Kasumi-1 (cell line): ENCODE results near the gene THRB.

Source experiments
- DNase-seq, 2 experiments: peaks; one replicate each; lab custom pipeline; 2025; lab: John Stamatoyannopoulos, UW

THRB gene

DNA sequence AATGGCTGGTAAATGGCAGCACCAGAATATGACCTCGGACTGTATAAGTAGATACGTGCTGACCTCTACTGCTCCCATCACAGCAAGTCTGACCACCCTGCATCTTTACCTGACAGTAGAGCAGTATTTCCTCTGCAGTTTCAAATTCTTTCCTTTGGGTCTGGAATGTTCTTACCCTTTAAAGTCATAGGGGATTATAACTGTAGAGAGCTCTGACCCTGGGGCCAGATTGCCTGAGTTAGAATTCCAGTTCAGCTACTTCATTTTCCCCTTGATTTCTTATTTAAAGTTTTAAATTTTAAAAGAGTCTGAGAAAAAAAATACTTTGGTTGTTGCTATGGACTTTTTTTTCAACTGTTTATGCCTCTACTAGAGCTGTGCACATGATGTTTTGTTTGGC, 311.9 kb downstream of the THRB start:
- DNase-seq, result no peak

DNA sequence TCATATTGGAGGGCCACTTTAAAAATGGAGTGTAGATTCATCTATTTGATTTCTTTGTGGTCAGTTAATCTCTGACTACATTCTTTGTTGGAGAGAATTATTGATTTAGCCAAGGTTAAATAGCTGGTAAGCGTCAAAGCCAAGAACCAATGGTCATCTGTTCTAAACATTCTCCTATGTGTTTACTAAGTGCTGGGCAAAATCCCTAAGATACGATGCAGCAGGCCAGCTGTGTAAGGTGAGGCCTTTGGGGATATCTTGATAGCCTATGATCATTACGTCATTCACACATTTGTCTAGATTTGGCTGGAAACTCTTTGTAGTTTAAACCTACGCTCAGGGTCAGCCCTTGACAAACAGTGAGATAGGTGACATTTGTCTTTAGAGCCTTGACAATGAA, 313.4 kb downstream of the THRB start:
- no peak for DNase-seq

DNA sequence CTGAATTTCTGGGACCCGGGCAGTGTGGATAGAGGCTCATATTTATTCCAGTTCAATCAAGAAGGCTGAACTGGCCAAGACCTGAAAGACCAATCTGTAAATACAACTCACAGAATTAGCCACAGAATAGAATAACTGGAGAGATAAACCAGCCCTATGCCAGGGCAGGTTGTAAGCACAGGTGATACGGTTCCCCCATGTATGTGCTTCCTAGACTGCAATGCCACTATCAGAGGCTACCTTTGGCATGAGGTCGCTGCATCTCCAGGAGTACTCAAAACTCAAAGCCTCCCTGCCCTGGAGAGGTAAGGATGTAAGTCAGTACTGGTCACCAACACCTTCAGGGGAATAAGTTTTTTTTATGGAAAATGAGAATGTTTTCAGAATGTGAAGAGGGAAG, 314.0 kb downstream of the THRB start:
- no peak for DNase-seq

DNA sequence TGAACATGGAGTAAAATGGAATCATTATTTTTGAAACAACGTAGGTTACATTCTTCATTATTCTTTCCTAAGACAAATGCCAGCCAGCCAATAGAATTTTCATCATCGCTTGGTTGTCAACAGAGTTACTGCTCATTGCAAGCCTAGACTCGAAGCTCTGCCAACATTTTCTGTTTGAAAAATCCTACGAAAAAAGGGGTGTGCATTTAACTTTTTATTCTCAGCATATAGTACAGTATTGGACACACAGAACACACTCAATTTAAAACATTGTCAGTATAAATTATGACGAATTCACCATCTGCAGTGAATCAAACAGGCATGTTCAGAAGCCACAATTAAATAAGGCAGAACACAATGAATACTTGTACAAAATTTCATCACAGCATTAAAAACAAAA, 317.4 kb downstream of the THRB start:
- DNase-seq, result no peak

DNA sequence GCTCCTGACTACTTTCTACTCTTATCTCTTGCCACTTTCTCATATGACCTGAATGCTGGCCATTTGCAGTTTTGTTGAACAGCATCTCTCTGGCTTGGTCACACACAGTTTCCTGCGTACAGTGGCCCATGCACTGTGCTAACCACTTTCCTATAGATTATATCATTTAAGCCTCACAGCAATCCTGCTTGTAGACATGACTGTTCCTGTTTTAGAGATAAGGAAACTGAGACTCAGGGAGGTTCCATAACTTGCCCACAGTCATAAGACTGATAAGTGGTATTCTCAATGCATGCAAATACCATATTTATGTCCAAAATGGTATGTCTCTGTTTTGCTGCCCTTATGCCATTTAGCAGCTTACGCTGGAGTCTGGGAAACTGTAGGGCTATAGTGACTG, 320.0 kb downstream of the THRB start:
- no peak for DNase-seq

DNA sequence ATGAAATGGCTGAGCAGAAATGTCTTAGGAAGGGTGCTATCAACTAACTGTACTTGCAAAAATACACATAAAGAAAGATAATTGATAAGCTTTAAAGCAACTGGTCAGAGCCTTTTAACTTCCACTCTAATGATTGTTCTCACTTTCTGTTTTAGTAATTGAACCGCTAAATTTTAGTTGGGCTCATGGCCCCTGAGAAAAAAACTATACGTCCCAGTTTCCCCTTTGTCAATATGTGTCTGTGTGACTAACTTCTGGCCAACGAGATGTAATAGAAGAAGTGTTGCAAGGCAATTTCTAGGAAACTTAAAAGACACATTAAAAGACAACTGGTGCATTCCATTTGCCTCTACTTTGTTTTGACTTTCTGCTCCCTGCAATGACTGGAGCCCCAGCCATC, 325.7 kb downstream of the THRB start:
- no peak for DNase-seq

DNA sequence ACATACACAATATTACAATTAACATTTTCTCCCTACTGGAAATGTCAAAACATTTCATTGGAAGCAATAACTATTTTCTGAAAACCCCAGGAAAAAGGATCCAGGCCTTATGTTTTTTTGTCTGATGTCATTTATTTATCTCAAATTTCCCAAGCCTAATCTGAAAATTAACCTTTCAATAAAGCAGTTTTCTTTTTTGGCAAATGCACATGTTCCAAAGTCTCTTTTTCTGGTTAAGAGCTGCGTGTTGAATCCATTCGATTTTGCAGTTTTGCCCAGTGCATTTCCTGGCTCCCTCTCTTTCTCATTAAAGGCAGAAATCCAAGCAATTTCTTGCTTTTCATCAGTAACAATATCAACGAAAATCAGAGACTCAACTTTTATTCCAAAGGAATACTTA, 327.2 kb downstream of the THRB start:
- DNase-seq, result no peak

DNA sequence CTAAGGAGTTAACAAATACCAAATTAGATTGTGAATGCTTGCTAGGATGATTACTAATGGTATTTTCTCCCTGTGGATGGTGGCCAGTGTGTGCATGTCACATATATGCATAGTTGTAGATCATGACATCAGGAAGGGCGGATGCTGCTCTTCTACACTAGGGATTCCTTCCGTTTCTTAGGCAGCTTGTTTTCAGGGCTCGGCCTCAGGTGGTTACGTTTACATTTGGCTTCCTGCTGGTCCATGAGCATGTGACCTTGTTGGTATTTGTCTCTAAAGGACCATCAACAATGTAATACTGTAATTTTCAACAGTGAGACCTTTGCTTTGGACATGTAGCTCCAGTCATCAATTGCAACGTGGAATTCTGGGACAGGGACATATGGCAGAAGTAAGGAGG, 328.1 kb downstream of the THRB start:
- no peak for DNase-seq

DNA sequence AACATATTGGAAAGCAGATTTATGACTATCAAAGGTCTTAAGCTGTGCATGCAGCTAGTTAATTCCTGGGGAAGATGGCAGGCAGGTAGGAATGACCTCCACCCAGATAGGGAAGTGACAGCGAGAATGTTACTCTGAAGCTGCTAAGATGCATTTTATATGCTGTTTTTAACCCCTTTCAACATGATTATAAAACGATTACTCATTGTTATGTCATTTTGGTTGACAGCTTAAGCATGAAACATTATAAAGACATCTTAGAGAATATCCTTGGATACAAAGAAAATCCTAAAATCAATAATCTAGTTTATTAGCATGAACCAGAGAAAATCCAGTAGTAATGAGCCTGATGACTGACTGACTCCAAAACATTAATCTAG, 329.1 kb downstream of the THRB start:
- no peak for DNase-seq

DNA sequence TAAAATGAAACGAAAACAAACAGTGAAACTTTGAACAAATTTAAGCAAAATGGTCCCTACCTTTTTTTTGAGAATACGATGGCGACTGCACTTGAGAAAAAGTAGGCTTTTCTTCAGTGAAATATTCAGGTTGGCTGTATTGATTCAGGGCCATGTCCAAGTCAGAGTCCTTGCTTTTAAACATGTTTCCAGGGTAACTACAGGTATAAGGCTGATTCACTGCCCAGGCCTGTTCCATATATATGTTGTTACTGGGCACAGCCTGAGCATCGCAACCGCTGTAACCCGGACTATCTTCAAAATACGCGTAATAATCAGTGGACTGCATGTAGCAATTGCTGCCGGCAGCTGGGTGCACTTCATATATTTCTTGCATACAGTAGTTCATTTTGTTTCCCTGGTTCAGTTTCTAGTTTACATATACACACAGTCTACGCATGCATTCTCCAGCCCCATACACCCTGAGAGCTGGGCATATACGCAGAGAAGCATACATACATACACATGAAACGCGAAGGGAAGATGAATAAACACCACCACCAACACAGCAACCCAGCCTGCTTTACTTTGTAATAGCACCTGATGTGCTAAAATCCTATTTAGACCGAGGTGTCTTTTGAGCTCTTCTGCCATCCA, 329.6 kb downstream of the THRB start:
- no peak for DNase-seq

DNA sequence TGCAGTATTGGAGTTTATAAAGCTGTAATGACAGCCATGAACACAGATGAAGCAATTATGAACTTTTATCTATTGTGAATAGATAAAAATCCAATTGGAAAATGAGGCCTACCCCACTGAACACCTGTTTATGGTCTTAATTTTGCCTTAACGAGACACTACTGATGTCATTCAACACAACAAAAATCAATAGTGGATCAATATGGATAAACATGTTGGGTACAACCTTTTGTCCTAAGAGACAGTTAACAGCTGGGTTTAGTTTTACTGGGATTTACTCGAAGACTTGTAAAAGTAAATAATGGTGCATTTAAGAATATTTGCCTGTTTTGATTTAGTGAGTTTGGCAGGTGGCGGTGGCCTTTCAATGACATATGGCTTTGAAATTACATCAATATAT, 331.7 kb downstream of the THRB start:
- DNase-seq, result no peak

DNA sequence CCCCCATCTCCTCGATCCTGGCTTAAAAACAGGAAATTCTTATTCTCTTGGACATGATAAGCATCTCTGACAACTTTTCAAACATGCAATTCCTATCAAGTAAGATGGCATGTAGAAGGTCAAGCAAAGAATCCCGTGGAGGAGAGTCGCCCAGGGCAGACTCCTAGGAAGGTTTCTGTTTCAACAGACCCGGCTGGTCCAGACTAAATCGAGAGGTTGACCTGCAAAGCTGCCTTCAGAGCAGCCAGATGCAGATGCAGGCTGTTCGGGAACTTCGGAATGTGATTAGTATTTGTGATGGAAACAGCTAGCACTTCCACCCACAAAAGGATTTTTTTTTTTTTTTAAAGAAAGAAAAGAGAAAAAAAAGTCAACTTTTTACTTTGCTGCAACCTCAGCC, 332.8 kb downstream of the THRB start:
- DNase-seq, result no peak

DNA sequence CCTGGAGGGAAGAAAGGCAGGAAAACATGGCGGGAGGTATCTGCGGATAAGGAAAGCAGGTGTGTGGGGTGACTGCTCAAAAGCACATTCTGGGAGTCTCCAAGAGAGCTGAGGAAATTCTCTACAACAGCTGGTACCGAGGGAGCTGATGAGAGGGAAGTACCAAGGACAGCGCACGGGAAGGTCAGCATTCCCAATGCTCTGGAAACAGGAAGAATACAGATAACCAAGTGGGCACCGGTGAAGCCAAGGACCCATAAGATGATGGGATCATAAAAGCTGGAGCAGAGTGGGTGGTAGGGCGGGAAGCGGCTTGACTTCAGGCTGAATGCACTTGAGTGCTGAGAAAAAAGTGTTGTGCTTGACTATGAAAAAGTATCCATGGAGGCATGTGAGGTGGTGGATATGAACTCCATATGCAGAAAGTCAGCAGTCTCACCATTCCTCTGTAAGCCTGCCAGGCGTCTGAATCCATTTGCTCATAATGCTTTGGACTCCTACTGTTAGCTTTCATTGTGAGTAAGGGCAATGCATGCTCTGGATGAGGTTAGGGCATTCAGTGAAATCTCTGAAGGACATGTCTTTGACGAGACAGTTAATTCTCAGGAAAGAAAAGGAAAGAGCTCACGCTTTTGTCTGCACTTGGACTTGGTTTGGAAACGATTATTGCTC, 334.1 kb downstream of the THRB start:
- DNase-seq, result no peak

DNA sequence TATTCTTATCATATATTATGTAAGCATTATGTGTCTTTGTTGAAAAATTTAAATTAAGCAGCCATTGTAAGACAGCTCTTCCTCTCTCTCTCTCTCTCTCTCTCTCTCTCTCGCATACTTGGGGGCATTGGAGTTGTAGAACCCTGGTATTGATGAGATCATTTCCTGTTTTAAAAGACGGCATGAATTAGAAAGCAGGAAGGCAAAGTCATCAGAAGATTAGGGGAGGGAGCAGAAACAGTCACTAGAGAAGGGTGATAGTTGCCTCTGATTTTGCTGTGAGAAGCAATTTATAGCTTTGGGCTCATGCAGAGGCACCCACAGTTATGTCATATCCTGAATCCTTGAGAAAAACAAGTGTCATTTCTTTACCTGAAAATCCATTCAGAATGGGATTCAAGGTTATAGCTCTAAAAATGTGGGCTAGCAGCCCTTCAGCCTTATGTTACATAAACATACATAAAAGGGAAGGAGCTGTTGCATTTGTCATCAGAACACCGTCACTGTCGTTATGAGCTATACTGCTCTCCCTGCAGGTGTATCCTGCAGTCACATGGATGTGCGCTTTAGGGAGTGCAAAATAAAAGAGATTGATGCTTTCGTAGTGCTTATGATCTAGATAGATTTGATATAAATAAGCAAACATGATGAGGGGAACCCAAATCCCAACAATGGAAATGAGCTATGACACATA, 335.7 kb downstream of the THRB start:
- DNase-seq, result no peak

DNA sequence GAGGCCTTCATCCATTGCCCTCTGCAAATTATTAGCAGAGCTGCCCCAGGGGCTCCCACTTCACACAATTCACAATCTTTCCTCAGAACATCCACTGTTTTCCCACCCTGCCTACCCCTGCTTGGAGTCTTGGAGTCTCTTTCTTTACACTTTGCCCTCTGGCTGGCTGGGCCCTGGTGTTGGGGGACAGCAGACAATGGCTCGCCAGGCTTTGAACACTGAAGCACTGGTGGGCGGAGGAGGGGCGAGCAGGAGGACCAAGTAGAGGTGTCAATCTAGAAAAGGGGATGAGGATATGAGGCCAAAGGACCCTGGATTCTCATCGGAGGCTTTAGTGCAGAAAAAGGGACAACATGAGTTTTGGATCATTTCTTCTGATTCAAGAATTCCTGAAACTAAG, 337.5 kb downstream of the THRB start:
- DNase-seq, result no peak

DNA sequence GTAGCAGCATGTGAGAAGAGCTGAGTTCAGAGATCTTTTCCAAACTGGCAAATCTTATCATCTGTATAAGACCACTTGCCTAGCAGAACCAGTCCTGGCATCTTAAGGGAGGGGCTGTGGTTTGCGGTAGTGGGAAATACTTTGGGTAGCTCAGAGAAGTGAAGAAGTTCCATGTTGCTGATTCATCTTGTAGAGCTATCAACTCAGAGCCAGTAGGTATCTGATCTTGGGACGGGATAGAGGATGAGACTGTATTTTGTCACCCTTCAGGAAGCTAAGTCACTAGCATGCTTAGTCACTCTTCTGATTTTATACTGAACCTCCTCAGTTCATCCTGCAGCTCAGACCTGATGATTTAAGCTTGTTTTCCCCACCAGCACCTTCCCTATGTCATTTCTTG, 338.2 kb downstream of the THRB start:
- DNase-seq, result no peak

DNA sequence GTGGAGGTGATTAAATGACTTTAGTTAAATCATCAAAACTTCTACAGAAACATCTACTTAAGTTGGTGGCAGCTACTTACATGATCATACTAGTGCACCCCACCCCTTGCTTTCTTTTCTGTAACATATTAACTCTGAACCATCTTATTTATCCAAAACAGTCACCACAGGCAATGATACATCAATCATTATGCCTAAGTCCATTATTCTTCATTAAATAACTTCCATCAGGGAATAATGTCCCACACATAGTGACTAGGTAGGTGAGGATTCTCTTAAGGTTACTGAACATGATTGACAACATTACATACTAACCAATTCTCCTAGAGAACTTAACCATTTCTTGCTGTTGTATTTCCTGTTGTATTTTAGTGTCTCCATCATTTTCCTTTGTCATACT, 339.4 kb downstream of the THRB start:
- DNase-seq, result no peak

DNA sequence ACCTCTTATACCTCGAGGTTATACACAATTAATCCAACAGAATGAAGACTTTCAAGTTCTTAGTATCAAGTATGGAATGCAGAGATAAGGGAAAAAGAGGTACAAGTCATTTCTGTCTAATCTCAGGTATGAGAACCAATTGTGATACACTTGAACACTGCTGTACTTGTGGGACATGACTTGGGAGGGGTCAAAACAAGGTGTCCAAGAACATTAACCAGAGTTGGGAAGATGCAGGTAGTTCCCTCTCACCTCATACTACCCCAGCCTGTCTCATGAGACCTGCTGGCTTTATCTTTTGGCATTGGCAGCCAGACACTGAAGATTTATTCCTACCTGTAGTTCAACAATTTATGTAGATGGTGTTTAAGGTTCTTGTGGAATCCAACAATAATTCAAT, 339.9 kb downstream of the THRB start:
- DNase-seq, result no peak

DNA sequence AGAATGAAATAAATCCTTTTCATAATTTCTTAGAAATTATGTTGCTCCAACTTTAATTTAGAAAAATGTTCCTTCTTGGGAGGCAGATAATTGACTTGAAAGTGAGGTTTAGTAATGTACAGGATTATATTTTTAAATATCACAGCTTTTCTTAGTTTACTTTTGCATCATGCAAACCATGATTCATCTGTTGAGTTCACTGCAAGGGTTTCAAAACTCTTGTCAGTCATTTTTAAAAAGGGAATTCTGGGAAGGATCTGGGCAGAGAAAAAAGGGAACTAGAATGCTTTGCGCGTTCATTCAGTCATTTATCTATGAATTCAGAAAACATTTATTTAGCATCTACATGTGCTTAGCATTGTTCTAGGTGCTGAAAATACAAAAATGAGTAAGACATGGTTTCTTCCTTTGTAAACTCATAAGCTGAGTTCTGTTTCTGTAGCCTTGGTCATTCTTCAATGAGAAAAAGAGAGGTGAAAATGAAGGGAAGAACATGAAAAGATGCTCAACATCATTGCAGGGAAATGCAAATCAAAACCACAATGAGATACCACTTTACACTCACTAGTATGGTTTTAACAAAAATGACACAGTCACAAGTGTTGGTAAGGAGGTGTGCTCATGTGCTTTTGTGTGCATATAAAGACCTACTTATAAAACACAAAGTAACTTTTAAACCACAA, 340.5 kb downstream of the THRB start:
- DNase-seq, result no peak

DNA sequence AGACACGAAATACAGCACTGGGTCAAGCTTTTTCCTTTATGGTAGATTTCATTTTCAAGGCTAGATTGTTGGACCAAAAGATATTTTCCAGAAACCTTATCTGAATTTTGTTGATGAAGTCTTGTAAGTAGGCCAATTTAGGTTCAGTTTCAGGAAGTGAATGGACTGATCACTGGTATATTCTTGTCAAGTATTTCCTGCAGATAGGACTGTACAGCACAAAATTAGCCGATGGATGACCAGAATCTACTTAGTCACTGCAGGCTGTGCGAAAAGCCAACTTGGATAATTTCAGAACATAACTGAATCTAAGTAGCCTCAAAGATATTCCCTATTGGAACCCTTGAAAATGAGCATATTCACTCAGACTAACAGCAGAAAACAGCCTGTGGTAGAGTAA, 343.1 kb downstream of the THRB start:
- DNase-seq, result no peak

DNA sequence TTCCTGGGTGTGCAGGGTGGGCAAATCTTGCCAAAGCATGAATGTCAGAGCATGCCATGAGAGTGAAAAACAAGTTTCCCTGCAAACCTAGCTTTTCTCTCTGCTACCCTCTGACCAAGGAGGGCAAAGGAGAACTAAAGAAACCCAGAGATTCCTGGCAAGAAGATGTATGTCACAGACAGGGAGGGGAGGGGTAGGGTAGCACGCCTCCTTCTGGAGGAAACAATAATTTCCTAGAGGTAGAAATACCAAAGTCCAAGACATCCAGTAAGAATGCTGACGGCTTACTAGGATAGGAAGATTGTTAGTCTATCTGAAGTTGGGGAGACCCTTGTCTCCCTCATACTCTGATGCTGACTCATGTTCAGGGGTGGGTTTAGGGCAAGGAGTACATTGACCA, 345.6 kb downstream of the THRB start:
- DNase-seq, result peak in 1 of 2 experiments; percentile 25

DNA sequence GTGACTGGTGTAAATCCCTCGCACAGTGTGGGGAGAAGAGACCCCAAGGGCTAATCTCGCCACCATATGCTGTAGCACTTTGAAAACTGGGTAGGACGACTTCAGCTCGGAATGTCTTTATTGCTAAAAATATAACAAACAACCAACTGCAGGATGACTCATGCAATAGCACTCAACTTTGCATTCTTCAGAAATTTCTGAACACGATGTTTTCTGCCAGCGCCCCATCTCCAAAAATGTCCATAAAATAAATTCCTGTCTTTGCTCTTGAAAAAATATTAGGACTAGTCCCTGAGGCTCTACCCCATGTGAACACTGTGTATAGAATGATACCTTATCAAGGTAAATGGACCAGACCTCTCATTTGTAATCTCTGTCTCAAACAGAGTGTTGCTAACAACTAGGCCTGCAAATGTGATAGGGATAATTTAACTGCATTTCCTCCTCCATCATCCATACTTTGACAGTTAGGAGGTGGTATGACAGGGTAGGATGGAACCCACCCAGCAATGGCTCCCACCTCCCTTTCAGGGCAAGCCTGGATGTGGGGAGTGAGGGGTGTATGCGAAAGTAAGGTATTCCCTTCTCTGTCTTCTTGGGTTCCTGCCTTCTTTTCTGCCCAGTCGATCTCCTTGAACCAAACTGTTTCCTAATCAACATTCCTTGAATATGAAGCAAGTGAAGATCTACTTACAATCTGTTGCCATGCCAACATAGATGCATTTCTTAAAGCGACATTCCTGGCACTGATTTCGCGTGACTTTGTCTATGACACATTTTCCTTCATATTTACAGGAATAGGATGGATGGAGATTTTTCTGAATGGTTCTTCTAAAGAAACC, 348.4 kb downstream of the THRB start:
- no peak for DNase-seq
